Retina (tissue), 1 donor: ENCODE results near the gene ECSCR.

Experiments
- DNase-seq: peaks from one replicate; pipeline ENCODE4 v3.0.0-alpha.2; 2016

Gene ECSCR

DNA sequence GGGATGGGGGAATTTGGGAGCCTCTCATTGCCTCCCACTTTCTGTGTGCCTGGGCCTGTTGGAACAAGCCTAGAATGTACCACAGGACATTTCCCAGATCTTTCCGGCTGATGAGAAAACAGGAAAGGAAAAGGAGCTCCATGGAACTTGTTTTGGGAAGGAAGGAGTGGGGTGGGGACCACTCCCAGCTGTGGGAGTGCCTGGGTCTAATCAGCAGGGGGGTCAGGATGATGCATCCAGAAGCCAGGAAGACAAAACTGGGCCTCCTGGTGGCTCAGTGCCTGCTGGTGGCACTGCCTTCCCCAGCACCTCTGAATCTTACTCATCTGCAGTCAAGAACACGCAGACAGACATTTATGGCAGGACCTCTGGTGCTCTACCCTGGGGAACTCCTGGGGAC, 11.0 kb upstream of the ECSCR start:
- no peak for DNase-seq

DNA sequence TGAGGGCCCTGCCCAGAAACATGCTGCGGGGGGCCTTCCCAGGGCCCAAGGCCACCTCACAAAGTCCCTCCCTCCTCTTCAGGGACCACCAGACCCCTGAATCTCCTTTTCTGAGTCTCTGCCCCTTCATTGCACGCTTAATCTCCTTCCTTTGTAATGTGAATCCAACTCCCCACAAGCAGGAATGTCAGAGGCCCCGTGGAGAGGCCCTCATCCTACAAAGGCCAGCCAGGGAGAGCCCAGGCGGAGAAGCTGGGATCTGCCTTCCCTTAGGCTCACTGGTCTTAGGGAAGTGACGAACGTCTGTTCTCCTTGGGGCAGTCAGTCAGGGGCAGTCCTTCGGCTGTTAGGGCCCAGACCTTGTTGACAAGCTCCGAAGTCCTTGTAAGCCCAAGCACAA, 10.6 kb upstream of the ECSCR start:
- peak; percentile 52 for DNase-seq

- DNase-seq = peak; percentile 10
These were observed 10.0 kb upstream of the ECSCR start for GRCh38 chr5:139472386-139473030.

DNA sequence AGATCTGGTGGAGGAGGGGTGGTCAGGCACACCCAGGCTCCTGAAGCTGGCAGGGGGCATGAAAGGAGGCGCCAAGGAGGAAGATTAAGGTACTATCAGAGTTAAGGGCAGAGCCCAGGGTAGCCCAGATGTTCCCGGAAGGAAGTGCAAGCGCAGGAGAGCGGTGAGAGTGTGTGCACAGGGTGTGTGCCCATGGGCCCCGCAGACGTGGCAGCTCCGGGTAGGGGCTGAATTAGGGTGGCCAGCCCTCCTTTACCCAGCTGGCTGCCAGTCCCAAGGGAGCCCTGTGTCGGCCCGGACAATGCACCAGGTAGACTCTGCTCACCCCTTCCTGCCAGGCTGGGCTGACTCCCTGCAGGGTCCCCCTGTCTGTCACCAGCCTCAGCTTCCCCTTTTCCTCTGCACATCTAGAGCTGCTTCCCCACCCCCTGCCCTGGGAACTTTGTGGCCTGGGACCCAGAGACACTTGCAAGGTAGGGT, 8.3 kb upstream of the ECSCR start, which contains the start of gene SMIM33:
Gene SMIM33 (plus strand): TSS at position 184 of the 480 bp plus-strand sequence. CDS start 118 bp downstream, at position 302.
- DNase-seq = no peak

DNA sequence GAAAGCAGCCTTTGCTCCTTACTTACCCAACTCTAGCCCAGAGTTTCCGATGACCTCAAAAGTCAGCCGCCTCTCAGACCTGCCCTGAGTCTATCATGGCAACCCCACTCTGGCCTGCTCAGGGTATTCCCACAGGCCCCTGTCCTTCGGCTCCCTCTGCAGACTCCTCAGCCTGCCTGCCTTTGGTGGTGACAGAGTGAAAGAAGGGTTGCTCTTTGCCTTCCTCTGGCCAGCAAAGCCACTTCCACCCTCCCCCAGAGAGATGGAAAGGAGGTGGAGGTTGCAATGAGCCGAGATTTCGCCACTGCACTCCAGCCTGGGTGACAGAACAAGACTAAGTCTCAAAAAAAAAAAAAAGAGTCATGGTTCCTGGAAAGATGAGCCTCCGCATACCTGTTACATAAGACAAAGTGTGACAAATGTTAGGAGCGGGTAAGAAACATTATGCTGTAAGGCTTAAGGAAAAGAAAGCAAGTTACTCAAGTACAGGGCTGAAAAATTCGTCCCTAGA, 5.9 kb upstream of the ECSCR start:
- no peak for DNase-seq

GRCh38 chr5:139461698-139462097, 845 bp downstream of the ECSCR start:
- no peak for DNase-seq

DNA sequence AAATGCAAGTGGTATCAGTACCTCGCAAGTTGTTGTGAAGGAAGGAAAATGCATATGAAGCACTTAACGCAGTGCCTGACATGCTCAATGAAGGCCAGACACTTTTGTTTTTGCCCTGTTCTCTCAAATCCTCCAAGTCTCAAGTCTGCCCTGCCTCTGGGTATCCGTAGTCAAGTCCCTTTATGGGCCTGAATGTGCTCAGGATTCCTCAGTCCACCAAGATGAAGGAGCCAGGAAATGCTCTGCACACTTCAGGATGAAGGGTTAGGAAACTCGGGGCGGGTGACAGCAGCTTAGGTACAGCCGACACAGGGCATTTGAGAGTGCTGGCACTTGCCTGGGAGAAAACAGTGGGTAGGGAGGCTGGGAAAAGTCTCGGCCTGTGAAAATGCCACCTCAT, 1.4 kb downstream of the ECSCR start:
- no peak for DNase-seq

DNA sequence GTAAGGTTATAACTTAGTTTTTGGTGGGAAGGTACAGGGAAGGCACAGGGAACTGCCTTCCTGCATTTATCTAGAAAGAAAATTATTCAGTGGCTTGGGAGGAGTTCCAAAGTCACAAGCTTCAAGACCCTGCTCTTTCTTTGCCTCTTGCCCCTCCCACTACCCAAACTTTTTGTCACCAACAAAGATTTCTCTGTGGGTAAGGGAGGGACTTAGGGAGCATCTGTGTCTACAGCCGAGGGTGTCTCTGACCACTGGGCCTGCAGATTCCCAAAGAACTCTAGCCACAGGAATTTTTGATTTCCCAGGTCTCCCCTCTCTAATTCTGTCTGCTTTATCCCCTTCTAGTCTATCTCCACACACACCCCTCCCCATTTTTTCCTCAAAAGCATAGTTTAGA, 2.1 kb downstream of the ECSCR start:
- no peak for DNase-seq

DNA sequence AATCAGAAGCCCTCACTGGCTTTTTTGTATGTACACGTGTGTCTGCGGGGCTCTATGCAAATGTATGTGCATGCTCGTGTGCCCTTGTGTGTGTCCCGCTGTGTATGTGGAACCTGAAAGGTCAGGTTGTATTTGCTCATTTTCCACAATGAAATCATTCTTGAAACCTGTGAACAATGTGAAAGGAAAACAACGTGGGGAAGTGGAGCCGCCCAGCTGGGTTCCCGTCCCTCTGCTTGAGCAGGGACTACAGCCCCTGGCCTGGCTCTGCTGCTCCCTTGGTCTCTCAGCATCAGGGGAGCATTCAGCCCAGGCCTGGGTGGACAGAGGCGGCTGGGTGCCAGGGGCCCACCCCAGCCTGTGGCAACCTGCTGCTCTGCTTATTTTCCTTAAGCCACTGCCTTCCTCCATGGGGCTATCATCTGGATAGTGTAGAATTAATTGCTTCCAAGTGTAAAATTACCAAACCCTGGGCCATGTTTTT, 3.0 kb downstream of the ECSCR start:
- no peak for DNase-seq

- no peak for DNase-seq
These were observed 3.7 kb downstream of the ECSCR start for GRCh38 chr5:139458580-139459407.

GRCh38 chr5:139457653-139458306, 4.8 kb downstream of the ECSCR start:
- no peak for DNase-seq

- no peak for DNase-seq
These were observed 5.3 kb downstream of the ECSCR start for GRCh38 chr5:139457241-139457640.

DNA sequence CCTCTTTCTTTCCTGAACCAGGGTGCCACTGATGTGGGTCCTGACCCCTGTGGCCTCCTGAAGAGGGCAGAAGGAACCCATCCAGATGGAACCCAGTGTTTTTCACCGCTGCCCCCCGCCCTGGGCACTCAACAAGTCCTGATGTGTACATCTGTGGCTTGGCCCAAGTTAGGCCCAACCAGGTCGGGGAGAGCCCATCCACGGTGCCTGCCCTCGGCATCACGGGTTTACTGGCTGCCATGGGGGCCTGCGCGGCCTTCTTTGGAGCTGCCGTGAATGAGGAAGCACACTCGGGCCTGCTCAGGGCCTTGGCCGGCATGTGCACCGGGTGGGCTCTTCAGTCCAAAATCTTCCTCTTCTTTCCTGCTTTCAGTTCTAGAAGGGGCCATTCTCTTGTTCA, 5.8 kb downstream of the ECSCR start:
- no peak for DNase-seq

DNA sequence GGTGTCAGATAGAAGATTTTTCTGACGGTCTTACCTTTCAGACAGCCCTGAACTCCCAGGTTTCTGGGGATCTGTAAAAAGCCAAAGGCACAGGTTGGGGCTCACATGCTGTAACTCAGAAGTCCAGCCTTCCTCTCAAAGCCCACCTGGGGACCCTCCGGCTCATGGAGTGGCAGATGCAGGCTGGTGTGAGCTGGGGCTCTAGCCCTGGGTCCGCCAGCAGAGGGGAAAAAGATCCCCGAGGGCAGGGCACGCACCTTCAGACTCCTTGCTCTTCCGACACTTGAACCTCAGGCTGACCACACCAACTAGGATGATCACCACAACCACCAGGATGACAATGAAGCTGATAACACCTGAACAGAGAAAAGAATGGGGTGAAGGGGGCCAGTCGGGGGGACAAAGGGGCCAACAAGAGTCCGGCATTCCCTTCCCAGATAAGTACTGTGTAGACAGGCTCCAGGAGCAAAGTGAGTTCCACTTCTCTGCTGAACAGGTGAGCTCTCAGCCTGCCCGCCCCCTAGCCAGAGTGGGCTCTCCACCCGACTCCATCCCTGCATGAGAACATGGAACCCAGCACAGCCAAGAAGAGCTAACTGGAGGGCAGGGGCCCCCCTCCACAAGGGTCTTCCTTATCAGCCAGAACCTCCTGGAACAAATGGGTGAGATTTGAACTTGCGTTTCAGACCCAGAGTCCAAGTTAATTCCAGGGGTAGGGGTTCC, 7.8 kb downstream of the ECSCR start:
- DNase-seq = no peak

DNA sequence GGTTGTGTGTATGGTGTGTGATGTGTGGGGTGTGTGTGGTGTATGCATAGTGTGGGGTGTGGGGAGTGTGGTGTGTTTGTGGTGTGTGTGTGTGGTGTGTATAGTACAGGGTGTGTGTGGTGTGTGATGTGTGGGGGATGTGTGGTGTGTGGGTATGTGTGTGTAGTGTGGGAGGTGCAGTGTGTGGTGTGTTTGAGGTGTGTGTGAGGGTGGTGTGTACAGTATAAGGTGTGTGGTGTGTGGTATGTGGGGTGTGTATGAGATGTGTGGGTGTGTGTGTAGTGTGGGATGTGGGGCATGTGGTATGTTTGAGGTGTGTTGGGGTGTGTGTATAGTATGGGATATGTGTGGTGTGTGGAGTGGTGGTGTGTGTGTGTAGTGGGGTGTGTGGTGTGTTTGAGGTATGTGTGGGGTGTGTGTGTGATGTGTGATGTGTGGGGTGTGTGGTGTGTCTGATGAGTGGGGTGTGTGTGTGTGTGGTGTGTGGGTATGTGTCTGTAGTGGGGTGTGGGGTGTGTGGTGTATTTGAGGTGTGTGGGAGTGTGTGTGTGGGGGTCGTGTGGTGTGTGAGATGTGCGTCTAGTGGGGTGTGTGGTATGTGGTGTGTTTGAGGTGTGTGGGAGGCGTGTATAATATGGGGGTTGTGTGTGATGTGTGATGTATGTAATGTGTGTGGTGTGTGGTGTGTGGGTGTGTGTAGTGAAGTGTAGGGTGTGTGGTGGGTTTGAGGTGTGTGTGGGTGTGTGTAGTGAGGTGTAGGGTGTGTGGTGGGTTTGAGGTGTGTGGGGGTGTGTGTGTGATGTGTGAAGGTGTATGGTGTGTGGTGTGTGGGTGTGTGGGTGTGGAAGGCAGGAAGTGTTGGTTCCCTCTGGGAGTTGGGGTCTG, 8.6 kb downstream of the ECSCR start:
- DNase-seq = no peak

- no peak for DNase-seq
These were observed 10.5 kb downstream of the ECSCR start for GRCh38 chr5:139451878-139452660.

- no peak for DNase-seq
These were observed 11.4 kb downstream of the ECSCR start for GRCh38 chr5:139451176-139451575.

DNA sequence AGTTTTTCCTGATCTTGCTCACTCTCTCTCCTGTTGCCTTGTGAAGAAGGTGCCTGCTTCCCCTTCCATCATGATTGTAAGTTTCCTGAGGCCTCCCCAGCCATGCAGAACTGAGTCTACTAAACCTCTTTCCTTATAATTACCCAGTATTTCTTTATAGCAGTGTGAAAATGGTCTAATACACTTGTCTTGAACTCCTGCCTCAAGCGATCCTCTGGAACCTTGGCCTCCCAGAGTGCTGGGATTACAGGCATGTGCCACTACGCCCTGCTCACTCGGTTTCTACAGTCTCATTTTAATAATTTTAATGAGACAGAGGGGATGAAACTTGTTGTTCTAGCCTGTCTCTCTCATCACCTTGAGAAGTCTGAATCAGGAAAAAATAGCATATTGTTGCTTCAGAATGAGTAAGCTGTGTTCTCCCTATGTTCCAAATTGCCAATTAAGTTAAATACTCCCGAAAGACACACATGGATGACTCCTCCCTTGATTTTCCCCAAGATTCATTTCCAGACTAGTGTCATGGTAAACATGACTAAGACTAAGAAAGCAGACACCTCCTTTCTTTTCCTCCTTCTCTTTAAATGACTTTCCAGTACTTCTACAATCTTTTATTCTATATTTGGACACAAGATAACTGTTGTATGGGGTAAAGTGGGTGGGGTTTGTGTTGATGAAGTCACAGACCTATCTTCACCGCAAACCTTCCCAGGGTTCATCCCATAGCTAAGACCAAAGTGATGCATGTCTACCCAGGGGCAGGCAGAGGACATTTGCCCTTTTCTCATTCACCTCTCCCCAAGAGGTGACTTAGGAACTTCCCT, 15.4 kb downstream of the ECSCR start:
- no peak for DNase-seq

GRCh38 chr5:139445325-139446170, 17.0 kb downstream of the ECSCR start:
- no peak for DNase-seq
